Right cardiac atrium (tissue), 5 donors: ENCODE results near the gene DUSP14. TPM values are rescaled to one million over a fixed set of nuclear protein-coding genes. Genes with fewer than 3 reads are reported as not detected.

Experiments
- ATAC-seq, 2 donors: fragments of 200-7000 bp; cut with Tn5 transposase; one replicate each; pipeline versions ENCODE4 v1.8.0 to v1.9.1; 2020; ENCODE audit warnings: moderate library complexity in 2 of 2, mild to moderate bottlenecking in 1 of 2
- DNase-seq, 3 donors: peaks; one replicate each; pipeline ENCODE4 v3.0.0-alpha.2; 2020
- H3K27ac ChIP-seq: one replicate; pipeline ENCODE4 v1.5.1; 2013; ENCODE audit warnings: mild to moderate bottlenecking, low read length, control low read depth, moderate library complexity
- H3K27me3 ChIP-seq: one replicate; pipeline ENCODE4 v1.6.1; 2013; ENCODE audit not compliant: control insufficient read depth, insufficient read depth
- H3K4me1 ChIP-seq: one replicate; pipeline ENCODE4 v1.6.1; 2013; ENCODE audit warnings: low read length; ENCODE audit not compliant: control insufficient read depth, insufficient read depth
- H3K4me3 ChIP-seq: one replicate; pipeline ENCODE4 v1.5.1; 2013; ENCODE audit warnings: low read length, control low read depth
- H3K9me3 ChIP-seq: one replicate; pipeline ENCODE4 v1.6.1; 2013; ENCODE audit warnings: low read length; ENCODE audit not compliant: control insufficient read depth
- WGBS: extraction: QIAGEN DNeasy Blood & Tissue Kit; methylation state at CpG from one replicate; pipeline ENCODE4 v1.1.7; 2013; 5-methylcytosine and 5-hydroxymethylcytosine counted together
- intact Hi-C, 4 donors: fragments of 100-400 bp; cut with DNase I; formaldehyde crosslinking; loops; one replicate each; pipeline versions ENCODE4 v1.11.0 to v1.14.0; 2022 to 2023
- polyA plus RNA-seq: library from polyadenylated mRNA; stranded (reverse); fragments of 200-250 nt; gene quantifications from one replicate; pipeline ENCODE4 v1.2.3, GENCODE V29; 2013
- total RNA-seq, 4 donors: library from RNA; stranded (reverse); fragmentation: NEBNext Ultra II Directional; extraction: Animal tissue kit (Norgen Biotek cat#: 25700); gene quantifications; one replicate each; pipeline ENCODE4 v1.2.1, GENCODE V29; 2021
- donor health status: healthy with polysubstance abuse.
- donor health status: DM: no; HTN: yes; CAD: no.
- donor health status: DM: no; HTN: no; CAD: no.
- donor health status: DM: no; HTN: yes; CAD: no; lungs with severe emphysema.
- donor health status: DM: yes; HTN: yes; CAD: no.

Gene DUSP14
- total and polyA plus RNA-seq, 5 donors = 16.7 to 20.1 (median 18.1) TPM

- Histone ChIP-seq H3K4me1 (peaks cover 3% of the 10 kb centered on the region), H3K9me3 (no peaks in the 10 kb centered on the region), H3K4me3 (no peak overlapping the region), H3K27me3 (no peaks in the 10 kb centered on the region), H3K27ac (no peak overlapping the region)
- intact Hi-C loops = no loop called here
- ATAC-seq (peak in 1 of 2 donors; percentile 48), DNase-seq (peak in 1 of 3 donors; percentile 27)
- WGBS = 33% methylated on average over 5 of the region's 5 CpGs
Measured at GRCh38 chr17:37483311-37484039, 6.2 kb upstream of the DUSP14 start.

- 84% methylated on average over 1 of the region's 1 CpG for WGBS
- intact Hi-C loops = loop anchor here in 1 of 4 donors (5.0 kb wide), 1 partner anchor 79 kb away; the partner anchor contains the start of genes ACACA and TADA2A
- peaks cover 1% of the 10 kb centered on the region for H3K4me1 ChIP-seq
- H3K9me3 ChIP-seq = no peaks in the 10 kb centered on the region
- no peak for ATAC-seq
- no peak overlapping the region for H3K27ac ChIP-seq
- no peak for DNase-seq
- no peaks in the 10 kb centered on the region for H3K27me3 ChIP-seq
- no peak overlapping the region for H3K4me3 ChIP-seq
Measured at GRCh38 chr17:37485938-37486570, 3.6 kb upstream of the DUSP14 start.

- peak; percentile 14 to 47 for ATAC-seq
- peaks cover 1% of the 10 kb centered on the region for H3K4me1 ChIP-seq
- no peaks in the 10 kb centered on the region for H3K27me3 ChIP-seq
- no peak for DNase-seq
- no peaks in the 10 kb centered on the region for H3K9me3 ChIP-seq
- peak overlapping the region; percentile 15 for H3K27ac ChIP-seq
- WGBS = 27% methylated on average over 7 of the region's 7 CpGs
- peak overlapping the region; percentile 73 for H3K4me3 ChIP-seq
- intact Hi-C loops = loop anchor here in 1 of 4 donors (5.0 kb wide), 1 partner anchor 81 kb away; the partner anchor contains the start of genes ACACA and TADA2A
Measured at GRCh38 chr17:37488009-37488604, 1.6 kb upstream of the DUSP14 start.

GRCh38 chr17:37488607-37489196 lies 989 bp upstream of the DUSP14 start:
- H3K4me3 ChIP-seq = peak overlapping the region; percentile 73
- 1% methylated on average over 25 of the region's 25 CpGs for WGBS
- ATAC-seq (peak; percentile 56 to 76), DNase-seq (peak; percentile 76 to 78 (median 77))
- intact Hi-C loops = loop anchor here in 1 of 4 donors (5.0 kb wide), 1 partner anchor 81 kb away; the partner anchor contains the start of genes ACACA and TADA2A
- H3K9me3 ChIP-seq = no peaks in the 10 kb centered on the region
- no peaks in the 10 kb centered on the region for H3K4me1 ChIP-seq
- H3K27ac ChIP-seq = peak overlapping the region; percentile 95
- no peaks in the 10 kb centered on the region for H3K27me3 ChIP-seq

- under 1% methylated on average over 55 of the region's 56 CpGs for WGBS
- H3K4me1 ChIP-seq = no peaks in the 10 kb centered on the region
- no peaks in the 10 kb centered on the region for H3K9me3 ChIP-seq
- intact Hi-C loops = no loop called here
- no peaks in the 10 kb centered on the region for H3K27me3 ChIP-seq
- peak overlapping the region; percentile 40 for H3K27ac ChIP-seq
- DNase-seq (peak; percentile 70 to 88 (median 87)), ATAC-seq (peak; percentile 56 to 58)
- H3K4me3 ChIP-seq = peak overlapping the region; percentile 73
Measured at GRCh38 chr17:37490022-37490587, 414 bp downstream of the DUSP14 start.

- Histone ChIP-seq H3K4me1 (peaks cover 2% of the 10 kb centered on the region), H3K4me3 (peak overlapping the region; percentile 73), H3K27me3 (no peaks in the 10 kb centered on the region), H3K27ac (peak overlapping the region; percentile 40), H3K9me3 (no peaks in the 10 kb centered on the region)
- intact Hi-C loops = no loop called here
- ATAC-seq (peak; percentile 41 to 74), DNase-seq (peak in 2 of 3 donors; percentile 56 to 68)
- WGBS = 11% methylated on average over 24 of the region's 24 CpGs
Measured at GRCh38 chr17:37490638-37491614, 1.2 kb downstream of the DUSP14 start.

- DNase-seq (no peak), ATAC-seq (no peak)
- intact Hi-C loops = no loop called here
- Histone ChIP-seq H3K27ac (no peak overlapping the region), H3K9me3 (no peaks in the 10 kb centered on the region), H3K4me3 (no peak overlapping the region), H3K4me1 (peaks cover 2% of the 10 kb centered on the region), H3K27me3 (no peaks in the 10 kb centered on the region)
- 51% methylated on average over 4 of the region's 4 CpGs for WGBS
Measured at GRCh38 chr17:37492167-37492566, 2.5 kb downstream of the DUSP14 start.

- DNase-seq = no peak
- Histone ChIP-seq H3K27me3 (no peaks in the 10 kb centered on the region), H3K4me1 (peaks cover 2% of the 10 kb centered on the region), H3K9me3 (no peaks in the 10 kb centered on the region), H3K27ac (no peak overlapping the region), H3K4me3 (no peak overlapping the region)
- intact Hi-C loops = no loop called here
- 93% methylated on average over 2 of the region's 2 CpGs for WGBS
- ATAC-seq = no peak
Measured at GRCh38 chr17:37493249-37494027, 3.7 kb downstream of the DUSP14 start.

- Histone ChIP-seq H3K27me3 (no peaks in the 10 kb centered on the region), H3K27ac (no peak overlapping the region), H3K9me3 (no peaks in the 10 kb centered on the region), H3K4me3 (no peak overlapping the region), H3K4me1 (peaks cover 2% of the 10 kb centered on the region)
- WGBS = 77% methylated on average over 3 of the region's 3 CpGs
- no peak for ATAC-seq
- no peak for DNase-seq
- intact Hi-C loops = no loop called here
Measured at GRCh38 chr17:37494401-37494831, 4.7 kb downstream of the DUSP14 start.
